T-helper 2 cell (primary cell): ENCODE results near the gene SETDB1.

Experiments used
- DNase-seq, 5 experiments: peaks; one replicate each; pipeline versions ENCODE4 v3.0.0 to v3.0.0-alpha.2; 2012 to 2022

Gene SETDB1

GRCh38 chr1:151005729-151006319, 79.7 kb downstream of the SETDB1 start:
- DNase-seq: peak in 1 of 5 experiments; percentile 19

GRCh38 chr1:151006327-151007052, 80.3 kb downstream of the SETDB1 start, which contains the start of gene MINDY1:
Gene MINDY1, minus strand, starts transcription at chr1:151006902. Its CDS starts 4,285 bp downstream, at chr1:151002617.
- peak in 3 of 5 experiments; percentile 9 to 61 (median 13) for DNase-seq

- DNase-seq: no peak
Observed at GRCh38 chr1:151007853-151008243, 81.7 kb downstream of the SETDB1 start.

GRCh38 chr1:151008244-151009205, 82.4 kb downstream of the SETDB1 start, which contains the start of gene PRUNE1:
Gene PRUNE1, plus strand, starts transcription at chr1:151008449. Its CDS starts 184 bp downstream, at chr1:151008633.
- peak; percentile 95 to 98 (median 96) for DNase-seq

GRCh38 chr1:151009206-151009587, 83.0 kb downstream of the SETDB1 start:
- DNase-seq: no peak

GRCh38 chr1:151009674-151010345, 83.6 kb downstream of the SETDB1 start:
- no peak for DNase-seq

GRCh38 chr1:151010346-151010726, 84.2 kb downstream of the SETDB1 start:
- DNase-seq: no peak

GRCh38 chr1:151011154-151011850, 85.1 kb downstream of the SETDB1 start:
- no peak for DNase-seq

- DNase-seq: no peak
Observed at GRCh38 chr1:151012684-151013471, 86.7 kb downstream of the SETDB1 start.

GRCh38 chr1:151013518-151013917, 87.4 kb downstream of the SETDB1 start:
- DNase-seq: no peak
